ENCODE data around the gene JAZF1. TPM values are rescaled to one million over a fixed set of nuclear protein-coding genes. Genes with fewer than 3 reads are reported as not detected.

The JAZF1 gene
- total RNA-seq, 3 donors from 2014 or later: 8.6 to 27.4 (median 10.5) TPM

DNA sequence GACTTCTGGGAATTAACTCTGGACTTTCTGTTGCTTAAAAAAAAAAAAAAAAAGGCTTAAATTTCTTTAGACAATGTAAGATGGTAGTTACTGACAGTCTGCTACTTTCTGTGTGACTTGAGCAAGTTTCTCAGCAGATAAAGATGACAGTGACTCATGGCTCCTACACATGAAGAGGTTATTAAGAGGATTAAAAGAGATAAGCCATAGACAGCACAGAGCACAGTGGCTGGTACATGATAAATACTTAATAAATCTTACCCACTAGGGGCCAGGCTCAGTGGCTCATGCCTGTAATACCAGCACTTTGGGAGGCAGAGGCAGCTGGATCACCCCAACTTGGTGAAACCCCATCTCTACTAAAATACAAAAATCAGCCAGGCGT is 174.8 kb downstream of the JAZF1 start:
- no peak for DNase-seq (ENCODE audit: low spot score in 2 of 2)
- TF ChIP-seq, protein P1, sequence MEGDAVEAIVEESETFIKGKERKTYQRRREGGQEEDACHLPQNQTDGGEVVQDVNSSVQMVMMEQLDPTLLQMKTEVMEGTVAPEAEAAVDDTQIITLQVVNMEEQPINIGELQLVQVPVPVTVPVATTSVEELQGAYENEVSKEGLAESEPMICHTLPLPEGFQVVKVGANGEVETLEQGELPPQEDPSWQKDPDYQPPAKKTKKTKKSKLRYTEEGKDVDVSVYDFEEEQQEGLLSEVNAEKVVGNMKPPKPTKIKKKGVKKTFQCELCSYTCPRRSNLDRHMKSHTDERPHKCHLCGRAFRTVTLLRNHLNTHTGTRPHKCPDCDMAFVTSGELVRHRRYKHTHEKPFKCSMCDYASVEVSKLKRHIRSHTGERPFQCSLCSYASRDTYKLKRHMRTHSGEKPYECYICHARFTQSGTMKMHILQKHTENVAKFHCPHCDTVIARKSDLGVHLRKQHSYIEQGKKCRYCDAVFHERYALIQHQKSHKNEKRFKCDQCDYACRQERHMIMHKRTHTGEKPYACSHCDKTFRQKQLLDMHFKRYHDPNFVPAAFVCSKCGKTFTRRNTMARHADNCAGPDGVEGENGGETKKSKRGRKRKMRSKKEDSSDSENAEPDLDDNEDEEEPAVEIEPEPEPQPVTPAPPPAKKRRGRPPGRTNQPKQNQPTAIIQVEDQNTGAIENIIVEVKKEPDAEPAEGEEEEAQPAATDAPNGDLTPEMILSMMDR (IDR thresholded peaks at IDR 0.05): no peak
- H3K36me3 ChIP-seq: no peaks in the 10 kb centered on the region
- H3K9me3 ChIP-seq: no peaks in the 10 kb centered on the region
- intact Hi-C loops (cut with DNase I; ENCODE audit: low total_unique reads): no loop called here
- H3K4me3 ChIP-seq: no peak overlapping the region
- no peaks in the 10 kb centered on the region for H3K4me1 ChIP-seq
- H3K27me3 ChIP-seq: no peaks in the 10 kb centered on the region
- no peak overlapping the region for H3K27ac ChIP-seq

DNA sequence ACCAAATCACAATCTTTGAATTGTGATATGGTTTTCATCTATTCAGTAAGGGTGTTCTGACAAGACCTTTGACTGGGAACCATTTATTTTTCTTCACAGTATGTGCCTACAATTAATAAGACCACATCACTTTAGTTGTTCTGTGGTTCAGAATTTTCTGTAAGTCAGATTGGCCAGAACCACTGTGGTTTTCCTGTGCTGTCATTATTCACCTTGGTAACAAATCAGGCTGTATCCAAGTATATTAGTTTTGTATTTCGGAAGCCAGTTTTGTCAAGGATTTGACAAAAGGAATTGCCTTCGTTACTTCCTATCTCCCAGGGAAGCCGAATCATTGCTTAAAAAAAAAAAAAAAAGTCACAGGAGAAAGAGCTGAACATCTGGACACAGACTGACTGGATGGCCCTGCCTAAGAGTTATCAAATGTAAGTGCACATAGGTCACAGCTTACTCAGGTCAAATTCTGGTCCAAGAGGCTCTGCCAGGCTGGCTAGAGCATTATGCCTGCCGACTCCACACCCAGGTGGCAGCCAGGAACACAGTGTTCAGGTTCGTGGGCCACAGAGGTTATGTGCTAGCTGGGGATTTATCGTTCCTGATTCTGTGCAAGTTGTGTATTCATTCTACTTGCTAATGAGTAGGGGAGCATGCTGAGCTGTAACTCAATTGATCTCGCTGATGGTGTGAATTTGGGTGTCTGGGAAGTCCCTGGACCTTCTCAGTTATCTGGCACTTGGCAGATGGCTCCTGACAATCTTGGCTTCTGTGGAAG is 175.3 kb downstream of the JAZF1 start:
- intact Hi-C loops (cut with DNase I; ENCODE audit: low total_unique reads): no loop called here
- H3K27ac ChIP-seq: no peak overlapping the region
- DNase-seq (ENCODE audit: low spot score in 2 of 2): no peak
- no peak overlapping the region for H3K4me3 ChIP-seq
- no peaks in the 10 kb centered on the region for H3K36me3 ChIP-seq
- H3K27me3 ChIP-seq: no peaks in the 10 kb centered on the region
- no peaks in the 10 kb centered on the region for H3K4me1 ChIP-seq
- H3K9me3 ChIP-seq: no peaks in the 10 kb centered on the region
- no peak for TF ChIP-seq POLR2AphosphoS5 (IDR thresholded peaks at IDR 0.05)

DNA sequence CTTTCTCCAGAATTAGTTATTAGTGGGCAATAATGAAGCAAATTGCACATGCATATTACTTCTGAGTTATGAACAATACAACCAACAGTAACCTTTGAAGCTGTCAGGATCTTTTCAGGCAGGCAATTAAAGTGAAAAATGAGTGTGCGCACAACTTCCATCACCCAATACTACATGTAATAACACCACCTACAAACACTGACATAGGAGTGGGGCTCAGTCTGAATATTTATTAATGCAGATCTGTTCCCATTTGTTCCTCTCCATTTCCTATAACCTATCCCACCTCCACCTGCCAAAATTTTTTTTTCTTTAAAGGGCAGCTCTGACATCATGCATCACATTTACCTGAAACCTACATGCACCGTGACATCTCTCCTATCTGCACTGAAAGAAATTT is 177.2 kb downstream of the JAZF1 start:
- Histone ChIP-seq H3K4me3 (no peak overlapping the region), H3K9me3 (no peaks in the 10 kb centered on the region), H3K27ac (no peak overlapping the region), H3K4me1 (no peaks in the 10 kb centered on the region), H3K27me3 (no peaks in the 10 kb centered on the region), H3K36me3 (no peaks in the 10 kb centered on the region)
- TF ChIP-seq POLR2A (IDR thresholded peaks at IDR 0.05): no peak
- TF ChIP-seq POLR2AphosphoS5 (IDR thresholded peaks at IDR 0.05): no peak
- TF ChIP-seq, protein P1 (IDR thresholded peaks at IDR 0.05): no peak
- intact Hi-C loops (cut with DNase I; ENCODE audit: low total_unique reads): no loop called here
- no peak for DNase-seq (ENCODE audit: low spot score in 2 of 2)

DNA sequence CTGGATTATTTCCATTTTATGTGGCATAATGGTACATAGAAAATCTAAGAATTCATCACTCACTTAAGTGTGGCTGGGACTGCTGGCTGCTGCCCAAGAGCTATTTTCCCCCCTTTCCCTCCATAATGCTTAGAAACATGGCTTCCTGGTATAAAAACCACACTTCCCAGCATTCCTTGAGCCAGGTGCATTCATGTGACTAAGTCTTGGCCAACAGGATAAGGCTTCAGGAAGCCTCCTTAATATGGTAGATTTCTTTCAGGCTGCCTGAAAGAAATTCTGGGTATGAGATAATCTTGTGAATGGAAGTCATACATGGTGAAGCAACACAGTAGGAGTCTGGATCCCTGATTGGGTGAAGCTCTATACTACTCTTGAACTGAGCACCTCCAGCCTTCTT is 178.0 kb downstream of the JAZF1 start:
- intact Hi-C loops (cut with DNase I; ENCODE audit: low total_unique reads): no loop called here
- DNase-seq (ENCODE audit: low spot score in 2 of 2): no peak
- H3K4me1 ChIP-seq: no peaks in the 10 kb centered on the region
- no peak overlapping the region for H3K27ac ChIP-seq
- no peaks in the 10 kb centered on the region for H3K36me3 ChIP-seq
- TF ChIP-seq POLR2A (IDR thresholded peaks at IDR 0.05) (no peak), POLR2AphosphoS5 (IDR thresholded peaks at IDR 0.05) (no peak)
- TF ChIP-seq, protein P1 (IDR thresholded peaks at IDR 0.05): no peak
- H3K9me3 ChIP-seq: no peaks in the 10 kb centered on the region
- H3K27me3 ChIP-seq: no peaks in the 10 kb centered on the region
- no peak overlapping the region for H3K4me3 ChIP-seq

DNA sequence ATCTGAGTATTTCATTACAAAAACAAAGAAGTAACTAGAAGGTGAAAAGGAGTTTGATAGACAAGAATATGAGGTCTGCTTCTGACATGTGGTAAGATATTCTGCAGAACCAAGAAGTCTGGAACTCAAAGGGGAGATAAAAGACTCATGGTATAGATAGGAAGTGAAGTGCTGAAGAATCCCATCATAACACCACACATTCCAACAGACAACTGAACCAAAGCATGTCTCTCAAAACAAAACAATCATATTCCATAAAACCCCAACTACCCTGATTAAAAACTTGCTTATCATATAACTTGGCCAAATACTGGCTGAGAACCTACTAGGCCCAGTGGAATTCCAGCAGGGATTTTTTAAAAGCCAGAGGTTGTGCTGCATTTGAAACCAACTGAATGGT is 178.7 kb downstream of the JAZF1 start:
- Histone ChIP-seq H3K36me3 (no peaks in the 10 kb centered on the region), H3K27me3 (no peaks in the 10 kb centered on the region), H3K4me3 (no peak overlapping the region), H3K9me3 (no peaks in the 10 kb centered on the region), H3K27ac (no peak overlapping the region), H3K4me1 (no peaks in the 10 kb centered on the region)
- no peak for DNase-seq (ENCODE audit: low spot score in 2 of 2)
- TF ChIP-seq POLR2AphosphoS5 (IDR thresholded peaks at IDR 0.05) (no peak), POLR2A (IDR thresholded peaks at IDR 0.05) (no peak)
- TF ChIP-seq, protein P1 (IDR thresholded peaks at IDR 0.05): no peak
- intact Hi-C loops (cut with DNase I; ENCODE audit: low total_unique reads): no loop called here

All from breast epithelium (tissue), 4 donors.